ENCODE data around the gene CFAP97D2. TPM values are rescaled to one million over a fixed set of nuclear protein-coding genes. Genes with fewer than 3 reads are reported as not detected.

The CFAP97D2 gene
- total RNA-seq, 6 experiments from 2014 or later = not detected

DNA sequence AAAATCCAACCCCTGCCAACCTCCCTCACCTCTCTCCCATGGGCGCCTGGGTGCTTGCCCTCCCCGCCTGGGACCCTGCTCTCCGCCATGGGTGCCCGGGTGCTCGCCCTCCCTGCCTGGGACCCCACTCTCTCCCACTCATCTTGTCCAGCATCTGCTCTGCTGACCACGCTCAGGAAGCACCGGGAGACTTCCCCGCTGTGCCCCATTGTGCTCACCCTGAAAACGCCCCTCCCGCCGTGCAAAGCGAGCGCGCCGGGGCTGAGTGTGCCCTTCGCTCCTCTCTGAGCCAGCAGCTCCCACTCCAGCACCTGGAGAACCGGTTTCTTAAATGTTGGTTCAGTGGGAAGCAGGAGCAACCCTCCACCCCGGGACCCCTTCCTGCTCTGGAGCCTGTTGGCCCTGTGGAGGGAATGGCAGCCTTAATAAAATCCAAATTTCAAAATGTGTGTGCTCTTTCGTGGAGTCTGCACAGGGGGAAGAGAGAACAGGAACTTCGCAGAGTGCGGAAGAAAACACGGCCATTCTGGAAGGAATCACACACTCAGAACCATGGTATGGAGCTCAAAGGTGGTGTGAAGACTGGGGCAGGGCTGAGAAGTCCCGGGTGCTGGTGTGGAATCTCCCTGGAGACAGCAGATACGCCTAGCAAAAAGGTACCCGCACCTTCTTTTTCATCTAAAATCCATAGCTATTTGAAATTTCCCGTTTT, 32.5 kb downstream of the CFAP97D2 start:
- DNase-seq (no peak), ATAC-seq (peak in 1 of 4 donors; percentile 35)
- no peaks in the 10 kb centered on the region for H3K36me3 ChIP-seq
- no peaks in the 10 kb centered on the region for H3K27me3 ChIP-seq
- WGBS (ENCODE audit: insufficient coverage, low coverage, low lambda C conversion rate, missing lambda C conversion rate) = 55% methylated on average over 19 of the region's 26 CpGs
- H3K4me1 ChIP-seq = no peaks in the 10 kb centered on the region
- H3K9me3 ChIP-seq = no peaks in the 10 kb centered on the region
- no peak overlapping the region for H3K27ac ChIP-seq
- TF ChIP-seq POLR2A (IDR thresholded peaks at IDR 0.05) (no peak), CTCF (IDR thresholded peaks at IDR 0.05) (no peak)
- no peak overlapping the region for H3K4me3 ChIP-seq
- intact Hi-C loops (cut with DNase I) = no loop called here

DNA sequence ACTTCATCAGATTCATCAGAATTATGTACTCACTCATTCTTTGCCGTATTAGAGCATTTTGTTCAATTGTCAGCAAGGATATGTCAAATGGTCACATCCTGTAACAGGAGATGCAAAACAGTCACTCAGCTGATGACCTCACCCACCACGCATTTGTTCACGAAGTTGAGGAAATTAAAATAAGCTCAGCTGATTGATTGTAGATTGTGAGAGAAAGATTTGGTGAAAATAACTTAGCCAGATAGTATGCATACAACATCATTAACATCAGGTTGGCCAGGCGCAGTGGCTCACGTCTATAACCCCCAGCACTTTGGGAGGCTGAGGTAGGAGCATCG, 33.1 kb downstream of the CFAP97D2 start:
- H3K27me3 ChIP-seq = no peaks in the 10 kb centered on the region
- DNase-seq (no peak), ATAC-seq (no peak)
- no peak overlapping the region for H3K27ac ChIP-seq
- WGBS (ENCODE audit: insufficient coverage, low coverage, low lambda C conversion rate, missing lambda C conversion rate) = 59% methylated on average over 6 of the region's 6 CpGs
- intact Hi-C loops (cut with DNase I) = no loop called here
- H3K4me3 ChIP-seq = no peak overlapping the region
- TF ChIP-seq CTCF (IDR thresholded peaks at IDR 0.05) (no peak), POLR2A (IDR thresholded peaks at IDR 0.05) (no peak)
- no peaks in the 10 kb centered on the region for H3K36me3 ChIP-seq
- no peaks in the 10 kb centered on the region for H3K4me1 ChIP-seq
- no peaks in the 10 kb centered on the region for H3K9me3 ChIP-seq

DNA sequence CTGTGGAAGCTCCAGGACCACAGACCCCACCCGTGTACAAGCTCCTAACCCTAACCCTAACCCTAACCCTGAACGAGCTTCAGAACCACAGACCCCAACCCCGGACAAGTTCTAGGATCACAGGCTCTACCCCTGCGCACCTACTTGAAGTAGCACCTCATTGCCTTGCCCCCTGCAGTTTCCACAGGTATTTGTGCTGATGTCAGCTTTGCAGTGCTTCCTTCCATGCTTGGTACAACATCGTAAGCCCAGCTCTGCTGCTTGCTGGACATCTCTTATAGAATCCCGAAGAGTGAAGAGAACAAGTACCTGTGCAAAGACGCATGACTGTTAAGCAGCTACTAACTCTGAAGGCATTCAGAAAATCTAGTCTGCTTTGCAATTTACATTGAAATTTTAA, 34.9 kb downstream of the CFAP97D2 start:
- intact Hi-C loops (cut with DNase I) = no loop called here
- ATAC-seq (no peak), DNase-seq (no peak)
- Histone ChIP-seq H3K36me3 (no peaks in the 10 kb centered on the region), H3K4me1 (no peaks in the 10 kb centered on the region), H3K27me3 (no peaks in the 10 kb centered on the region), H3K9me3 (no peaks in the 10 kb centered on the region), H3K27ac (no peak overlapping the region), H3K4me3 (no peak overlapping the region)
- WGBS (ENCODE audit: insufficient coverage, low coverage, low lambda C conversion rate, missing lambda C conversion rate) = 84% methylated on average over 7 of the region's 7 CpGs
- TF ChIP-seq POLR2A (IDR thresholded peaks at IDR 0.05) (no peak), CTCF (IDR thresholded peaks at IDR 0.05) (no peak)

DNA sequence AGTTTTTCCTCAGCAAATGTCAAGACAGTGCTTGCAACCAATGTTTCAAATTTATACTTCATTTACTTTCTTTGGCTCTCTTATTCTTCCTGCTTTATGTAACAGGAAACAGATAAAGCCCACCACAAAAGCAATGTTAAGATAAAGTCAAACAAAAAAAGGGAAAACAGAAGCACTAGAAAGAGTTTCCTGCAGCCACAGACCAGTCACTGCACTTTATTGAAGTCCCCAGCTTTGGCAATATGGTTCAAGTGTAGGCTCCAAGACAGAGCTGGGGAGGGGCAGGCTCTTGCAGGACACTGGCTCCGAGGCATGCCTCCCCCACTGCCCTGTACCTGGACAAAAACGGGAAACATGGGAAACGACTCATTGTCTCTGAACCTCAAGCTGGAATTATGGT, 40.3 kb downstream of the CFAP97D2 start:
- WGBS (ENCODE audit: insufficient coverage, low coverage, low lambda C conversion rate, missing lambda C conversion rate) = 40% methylated on average over 3 of the region's 3 CpGs

More for the DNA sequence above, 40.3 kb downstream of the CFAP97D2 start:
- DNase-seq (no peak), ATAC-seq (no peak)
- Histone ChIP-seq H3K4me1 (no peaks in the 10 kb centered on the region), H3K9me3 (no peaks in the 10 kb centered on the region), H3K27me3 (no peaks in the 10 kb centered on the region), H3K36me3 (no peaks in the 10 kb centered on the region), H3K4me3 (no peak overlapping the region), H3K27ac (no peak overlapping the region)
- intact Hi-C loops (cut with DNase I) = no loop called here
- TF ChIP-seq CTCF (IDR thresholded peaks at IDR 0.05) (no peak), POLR2A (IDR thresholded peaks at IDR 0.05) (no peak)

All from right lobe of liver (tissue), 6 donors.